ENCODE data around the gene SLC19A1.
"Not testable (repeated sequence)": the region's sequence is repeated elsewhere in the genome, so short reads cannot be mapped to it uniquely, and the experiment has no call there.

Gene SLC19A1

DNA sequence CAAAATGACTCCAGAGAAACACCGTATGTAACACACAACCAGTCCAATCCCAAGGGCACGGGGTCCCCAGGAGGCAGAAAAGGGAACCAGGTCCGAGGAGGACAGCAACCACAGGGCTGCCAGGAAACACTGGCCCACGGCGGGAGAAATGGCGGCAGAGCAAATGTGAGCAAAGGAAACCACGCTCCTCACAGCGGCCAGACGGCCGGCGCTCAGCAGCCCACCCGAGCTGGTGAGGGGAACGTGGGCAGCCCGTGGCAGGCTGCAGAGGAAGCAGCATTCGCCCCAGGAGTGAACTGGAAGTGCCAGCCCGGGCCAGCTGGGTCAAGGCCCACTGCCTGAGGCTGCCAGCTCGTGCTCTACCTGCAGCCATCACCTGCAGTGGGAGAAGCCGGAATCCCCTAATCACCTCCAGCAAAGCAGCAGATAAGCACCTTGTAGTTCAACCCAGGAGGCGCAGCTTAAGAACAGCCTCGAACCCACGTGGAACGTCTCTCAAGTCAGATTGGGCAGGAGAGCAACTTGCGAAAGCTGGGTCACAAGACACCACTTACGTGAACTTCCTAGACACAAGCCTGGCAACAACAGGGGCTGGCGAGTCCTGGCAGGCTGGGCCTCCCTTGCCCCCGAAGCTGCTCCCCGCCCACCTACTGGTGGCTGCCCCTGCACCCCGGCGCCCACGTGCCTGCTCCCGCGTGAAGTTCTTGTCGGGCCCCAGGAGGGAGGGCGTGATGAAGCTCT is 6.7 kb downstream of the SLC19A1 start:
- no peak for DNase-seq (ENCODE audit: extremely low read depth in 1 of 2, low read depth in 1 of 2)

GRCh38 chr21:45534636-45535331 is 7.5 kb downstream of the SLC19A1 start:
- no peak for DNase-seq (ENCODE audit: extremely low read depth in 1 of 2, low read depth in 1 of 2)

- no peak for DNase-seq (ENCODE audit: extremely low read depth in 1 of 2, low read depth in 1 of 2)
These were observed 8.2 kb downstream of the SLC19A1 start for GRCh38 chr21:45533846-45534635.

- no peak for DNase-seq (ENCODE audit: extremely low read depth in 1 of 2, low read depth in 1 of 2)
These were observed 8.8 kb downstream of the SLC19A1 start for GRCh38 chr21:45533361-45533845.

- DNase-seq (ENCODE audit: extremely low read depth in 1 of 2, low read depth in 1 of 2): no peak
These were observed 9.3 kb downstream of the SLC19A1 start for GRCh38 chr21:45532826-45533360.

- DNase-seq (ENCODE audit: extremely low read depth in 1 of 2, low read depth in 1 of 2): no peak
These were observed 10.6 kb downstream of the SLC19A1 start for GRCh38 chr21:45531393-45532215.

DNA sequence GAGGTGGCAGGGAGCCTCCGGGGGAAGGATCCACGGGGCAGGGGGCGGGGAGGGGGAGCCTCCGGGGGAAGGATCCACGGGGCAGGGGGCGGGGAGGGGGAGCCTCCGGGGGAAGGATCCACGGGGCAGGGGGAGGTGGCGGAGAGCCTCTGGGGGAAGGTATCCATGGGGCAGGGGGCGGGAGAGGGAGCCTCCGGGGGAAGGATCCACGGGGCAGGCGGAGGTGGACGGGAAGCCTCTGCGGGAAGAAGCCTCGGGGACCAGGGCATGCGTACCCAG is 11.2 kb downstream of the SLC19A1 start:
- DNase-seq (ENCODE audit: extremely low read depth in 1 of 2, low read depth in 1 of 2): not testable (repeated sequence)

DNA sequence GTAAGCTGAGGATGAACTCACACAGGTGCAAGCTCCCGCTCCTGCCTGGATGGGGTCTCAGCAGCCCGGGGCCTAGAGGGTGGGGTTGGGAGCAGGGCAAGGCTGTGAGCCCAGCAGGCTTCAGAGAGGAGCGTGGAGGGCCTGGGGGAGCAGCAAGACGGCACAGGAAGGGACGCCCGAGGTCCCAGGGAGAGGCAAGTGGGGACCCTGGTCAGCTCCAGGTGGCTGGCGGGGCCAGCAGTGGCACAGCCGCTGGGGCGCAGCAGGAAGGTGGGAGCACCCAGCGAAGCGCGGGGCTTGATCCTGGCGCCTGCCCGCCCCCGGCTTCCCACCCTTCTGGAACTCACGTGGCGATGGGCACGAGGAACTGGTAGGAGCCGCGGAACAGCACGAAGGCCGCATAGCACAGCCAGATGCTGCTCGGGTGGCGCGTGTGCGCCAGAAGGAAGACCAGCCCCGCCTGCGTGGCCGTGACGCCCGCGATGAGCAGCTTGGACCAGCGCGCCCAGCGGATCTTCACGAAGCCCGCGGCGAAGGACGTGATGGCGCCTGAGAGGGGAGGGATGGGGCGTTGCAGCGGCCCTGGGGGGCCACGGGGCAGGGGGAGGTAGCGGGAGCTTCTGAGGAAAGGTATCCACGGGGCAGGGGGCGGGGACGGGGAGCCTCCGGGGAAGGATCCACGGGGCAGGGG is 11.7 kb downstream of the SLC19A1 start:
- DNase-seq (ENCODE audit: extremely low read depth in 1 of 2, low read depth in 1 of 2): no peak

DNA sequence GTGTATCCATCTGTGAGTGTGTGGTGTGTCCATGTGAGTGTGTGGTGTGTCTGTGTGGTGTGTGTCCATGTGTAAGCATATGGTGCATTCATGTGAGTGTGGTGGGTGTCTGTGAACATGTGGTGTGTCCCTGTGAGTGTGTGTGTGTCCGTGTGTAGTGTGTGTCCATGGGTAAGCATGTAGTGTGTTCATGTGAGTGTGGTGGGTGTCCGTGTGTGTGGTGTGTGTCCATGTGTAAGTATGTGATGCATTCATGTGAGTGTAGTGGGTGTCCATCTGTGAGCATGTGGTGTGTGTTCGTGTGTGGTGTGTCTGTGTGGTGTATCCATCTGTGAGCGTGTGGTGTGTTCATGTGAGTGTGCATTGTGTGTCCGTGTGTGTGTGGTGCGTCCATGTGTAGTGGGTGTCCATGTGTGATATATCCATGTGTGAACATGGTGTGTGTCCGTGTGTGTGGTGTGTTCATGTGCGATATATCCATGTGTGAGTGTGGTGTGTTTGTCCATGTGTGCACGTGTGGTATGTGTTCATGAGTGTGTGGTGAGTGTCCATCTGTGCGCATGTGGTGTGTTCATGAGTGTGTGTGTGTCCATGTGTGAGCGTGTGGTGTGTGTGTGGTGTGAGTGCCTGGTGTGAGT is 12.3 kb downstream of the SLC19A1 start:
- no peak for DNase-seq (ENCODE audit: extremely low read depth in 1 of 2, low read depth in 1 of 2)

DNA sequence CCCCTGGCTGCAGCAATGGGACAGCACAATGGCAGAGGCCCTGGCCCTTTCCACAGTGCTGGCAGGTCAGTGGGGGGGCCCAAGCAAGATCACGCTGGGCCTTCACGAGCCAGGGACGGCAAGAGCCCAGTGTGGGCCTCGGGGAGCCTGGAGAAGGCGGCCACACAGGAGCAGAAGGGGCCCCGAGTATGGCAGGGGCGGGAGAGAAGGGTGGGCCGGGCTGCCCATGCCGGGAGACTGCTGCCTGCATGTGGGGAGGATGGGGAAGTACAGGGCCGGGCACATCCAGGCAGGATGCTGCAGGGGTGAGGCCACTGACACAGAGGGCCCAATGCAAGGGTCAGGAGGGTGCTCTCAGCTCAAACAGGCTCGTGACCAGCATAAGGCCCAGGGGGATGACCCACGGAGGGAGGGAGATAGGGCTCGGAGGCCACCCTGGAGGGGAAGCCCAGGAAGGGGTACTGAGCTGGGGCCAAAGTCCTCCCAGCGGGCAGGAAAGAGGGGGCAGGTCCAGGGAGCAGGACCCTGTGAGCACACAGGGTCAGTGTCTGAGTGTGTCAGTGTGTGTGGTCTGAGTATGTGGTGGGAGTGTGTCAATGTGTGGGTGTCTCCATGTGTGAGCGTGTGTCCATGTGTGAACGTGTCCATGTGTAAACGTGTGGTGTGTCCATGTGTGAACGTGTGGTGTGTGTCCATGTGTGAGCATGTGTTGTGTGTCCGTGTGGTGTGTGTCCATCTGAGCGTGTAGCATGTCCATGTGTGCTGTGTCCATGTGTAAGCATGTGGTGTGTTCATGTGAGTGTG is 13.1 kb downstream of the SLC19A1 start:
- DNase-seq (ENCODE audit: extremely low read depth in 1 of 2, low read depth in 1 of 2): no peak

- no peak for DNase-seq (ENCODE audit: extremely low read depth in 1 of 2, low read depth in 1 of 2)
These were observed 14.1 kb downstream of the SLC19A1 start for GRCh38 chr21:45528028-45528705.

GRCh38 chr21:45527151-45527999 is 14.9 kb downstream of the SLC19A1 start:
- not testable (repeated sequence) for DNase-seq (ENCODE audit: extremely low read depth in 1 of 2, low read depth in 1 of 2)

DNA sequence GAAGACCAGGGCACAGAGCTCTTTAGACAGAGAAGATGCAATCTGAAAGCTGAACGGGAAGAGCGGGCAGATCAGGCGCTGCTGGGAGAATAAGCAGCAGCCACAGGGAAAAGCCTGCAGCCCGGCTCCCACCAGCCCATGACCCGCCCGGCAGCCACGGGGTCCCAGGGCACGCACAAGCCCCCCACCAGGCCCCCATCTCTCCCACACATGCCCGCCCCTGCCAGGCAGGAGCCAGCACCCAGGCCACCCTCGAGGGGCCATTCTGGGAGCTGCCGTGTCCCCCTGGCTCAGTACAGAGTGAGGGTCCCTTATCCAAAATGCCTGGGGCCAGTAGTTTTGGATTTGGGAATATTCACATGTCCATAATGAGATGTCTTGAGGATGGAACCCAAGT is 16.3 kb downstream of the SLC19A1 start:
- no peak for DNase-seq (ENCODE audit: extremely low read depth in 1 of 2, low read depth in 1 of 2)

DNA sequence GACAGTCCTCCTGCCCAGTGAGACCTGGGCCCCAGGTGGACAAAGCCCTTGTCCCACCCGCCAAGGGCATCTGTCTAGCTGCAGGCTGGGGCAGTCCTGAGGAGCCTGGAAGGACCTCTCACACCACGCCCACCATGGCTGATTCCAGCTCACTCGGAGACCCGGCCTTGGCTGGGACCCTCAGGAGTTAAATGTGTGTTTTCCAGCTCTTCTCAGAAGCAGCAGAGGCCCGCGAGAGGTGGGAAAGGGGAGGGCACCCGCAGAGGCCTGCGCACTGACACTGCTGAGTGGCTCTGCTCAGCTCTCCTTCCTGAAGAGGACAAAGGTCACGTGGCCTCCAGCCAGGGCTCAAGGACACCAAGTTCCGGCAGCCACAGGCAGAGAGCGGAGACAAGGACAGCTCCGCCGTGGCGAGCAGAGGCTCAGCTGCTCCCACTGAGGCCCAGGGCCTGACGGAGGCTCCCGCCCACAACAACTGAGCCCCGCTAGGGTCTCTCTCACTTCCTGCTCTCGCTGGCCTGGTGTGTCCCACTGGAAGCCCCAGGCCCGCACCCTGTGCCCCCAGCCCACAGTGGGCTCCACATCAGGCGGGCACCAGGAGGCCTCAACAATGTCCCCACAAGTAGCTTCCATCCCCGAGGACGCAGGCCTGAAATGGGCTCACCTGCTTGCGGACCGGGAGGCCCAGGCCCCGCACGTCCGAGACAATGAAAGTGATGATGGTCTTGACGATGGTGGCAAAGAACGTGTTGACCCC is 16.9 kb downstream of the SLC19A1 start:
- no peak for DNase-seq (ENCODE audit: extremely low read depth in 1 of 2, low read depth in 1 of 2)

DNA sequence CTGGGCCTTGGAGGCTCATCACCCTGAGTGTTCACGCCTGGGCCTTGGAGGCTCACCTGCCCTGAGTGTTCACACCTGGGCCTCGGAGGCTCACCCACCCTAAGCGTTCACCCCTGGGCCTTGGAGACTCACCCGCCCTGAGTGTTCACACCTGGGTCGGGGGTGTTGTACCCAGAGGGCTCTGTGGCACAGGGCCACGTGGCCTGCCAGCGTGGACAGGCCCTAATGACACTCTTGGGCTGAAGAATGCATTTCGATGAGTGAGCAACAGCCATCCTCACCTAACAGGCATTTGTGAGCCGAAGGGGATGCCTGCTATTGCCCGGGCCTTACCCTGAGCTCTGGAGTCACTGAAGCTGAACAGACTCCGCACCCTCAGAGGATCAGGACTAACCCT is 17.5 kb downstream of the SLC19A1 start:
- no peak for DNase-seq (ENCODE audit: extremely low read depth in 1 of 2, low read depth in 1 of 2)

DNA sequence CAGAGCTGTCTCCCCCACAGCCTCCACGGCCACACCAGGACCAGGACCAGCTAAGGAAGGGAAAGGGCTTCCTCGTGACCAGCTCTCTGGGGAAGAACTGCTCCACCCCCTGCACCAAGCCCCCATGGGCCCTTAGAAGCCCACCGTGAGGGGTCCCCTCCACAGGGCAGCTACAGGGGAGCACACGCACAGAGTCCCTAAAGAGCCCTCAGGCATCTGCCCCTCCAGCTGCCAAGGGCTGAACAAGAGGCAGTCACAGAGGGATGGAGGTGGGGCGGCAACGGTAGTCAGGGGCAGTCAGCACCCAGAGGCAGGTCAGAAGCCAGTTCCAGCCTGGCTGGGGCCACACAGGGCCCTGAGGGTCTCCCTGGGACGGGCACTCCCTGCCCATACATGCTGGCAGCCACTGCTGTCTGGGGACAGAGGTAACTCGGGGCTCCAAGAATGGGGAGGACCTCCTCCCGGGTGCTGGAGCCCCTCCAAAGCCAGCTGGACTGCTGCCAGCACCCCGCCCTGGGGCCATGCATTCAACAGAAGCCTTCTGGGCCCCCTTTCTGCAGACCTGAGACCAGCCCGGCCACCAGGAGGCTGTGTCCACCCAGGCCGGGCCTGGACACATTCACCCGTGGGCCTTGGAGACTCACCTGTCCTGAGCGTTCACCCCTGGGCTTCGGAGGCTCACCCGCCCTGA is 18.7 kb downstream of the SLC19A1 start:
- DNase-seq (ENCODE audit: extremely low read depth in 1 of 2, low read depth in 1 of 2): no peak
